Activated CD8-positive, alpha-beta T cell treated with anti-CD3 and anti-CD28 coated beads, Interleukin-2, amount 10 ng/mL, durations not matched to agents 7 days and 5 days (primary cell): ENCODE data around the gene RAB12. TPM values are rescaled to one million over a fixed set of nuclear protein-coding genes. Genes with fewer than 3 reads are reported as not detected.

Experiments used
- ATAC-seq: fragments of 150-1000 bp; cut with Tn5 transposase; one replicate; pipeline ENCODE4 v1.10.0; 2021; ENCODE audit warnings: moderate library complexity
- CTCF ChIA-PET: fragments of 350-600 bp; sonication (Branson Sonifier 250); formaldehyde crosslinking; loops from one replicate; lab custom pipeline; 2021; ENCODE audit warnings: antibody characterized with exemption; lab: Charles Lee
- POLR2A ChIA-PET: fragments of 350-600 bp; sonication (Branson Sonifier 250); formaldehyde crosslinking; loops from one replicate; lab custom pipeline; 2021; ENCODE audit warnings: antibody characterized with exemption; lab: Charles Lee
- DNase-seq: peaks from one replicate; pipeline ENCODE4 v3.0.0-alpha.2; 2020
- H3K27ac Mint-ChIP-seq: one replicate; pipeline ENCODE4 v1.8.0; 2021; ENCODE audit warnings: mild to moderate bottlenecking, mixed read lengths
- H3K27me3 Mint-ChIP-seq: one replicate; pipeline ENCODE4 v1.8.0; 2021; ENCODE audit warnings: low read depth, mixed read lengths
- H3K36me3 Mint-ChIP-seq: one replicate; pipeline ENCODE4 v1.8.0; 2021; ENCODE audit warnings: low read depth, mixed read lengths
- H3K4me1 Mint-ChIP-seq: one replicate; pipeline ENCODE4 v1.8.0; 2021; ENCODE audit warnings: low read depth, mixed read lengths
- H3K4me3 Mint-ChIP-seq: one replicate; pipeline ENCODE4 v1.8.0; 2021; ENCODE audit warnings: mild to moderate bottlenecking, mixed read lengths
- H3K9me3 Mint-ChIP-seq: one replicate; pipeline ENCODE4 v1.8.0; 2022; ENCODE audit warnings: mixed read lengths; ENCODE audit not compliant: insufficient read depth
- total RNA-seq, 2 experiments: library from RNA; stranded (reverse); gene quantifications; one replicate each; pipeline ENCODE4 v1.2.3, GENCODE V29; 2021

RAB12 gene
- total RNA-seq, 2 experiments from 2014 or later: 14.5 to 15.2 TPM

- Mint-ChIP-seq H3K36me3 (no peaks in the 10 kb centered on the region), H3K4me1 (peaks cover 19% of the 10 kb centered on the region), H3K9me3 (no peaks in the 10 kb centered on the region), H3K27ac (no peak overlapping the region), H3K27me3 (peaks cover 5% of the 10 kb centered on the region), H3K4me3 (no peak overlapping the region)
- ATAC-seq: no peak
- ChIA-PET CTCF (no interaction called here), POLR2A (no interaction called here)
- no peak for DNase-seq
These were observed 7.2 kb upstream of the RAB12 start for GRCh38 chr18:8602040-8602439.

GRCh38 chr18:8602557-8602956 is 6.7 kb upstream of the RAB12 start:
- H3K27me3 Mint-ChIP-seq: peaks cover 4% of the 10 kb centered on the region
- ATAC-seq (no peak), DNase-seq (no peak)
- ChIA-PET CTCF (no interaction called here), POLR2A (no interaction called here)
- no peaks in the 10 kb centered on the region for H3K9me3 Mint-ChIP-seq
- H3K4me3 Mint-ChIP-seq: no peak overlapping the region
- no peak overlapping the region for H3K27ac Mint-ChIP-seq
- H3K36me3 Mint-ChIP-seq: no peaks in the 10 kb centered on the region
- peaks cover 19% of the 10 kb centered on the region for H3K4me1 Mint-ChIP-seq

DNA sequence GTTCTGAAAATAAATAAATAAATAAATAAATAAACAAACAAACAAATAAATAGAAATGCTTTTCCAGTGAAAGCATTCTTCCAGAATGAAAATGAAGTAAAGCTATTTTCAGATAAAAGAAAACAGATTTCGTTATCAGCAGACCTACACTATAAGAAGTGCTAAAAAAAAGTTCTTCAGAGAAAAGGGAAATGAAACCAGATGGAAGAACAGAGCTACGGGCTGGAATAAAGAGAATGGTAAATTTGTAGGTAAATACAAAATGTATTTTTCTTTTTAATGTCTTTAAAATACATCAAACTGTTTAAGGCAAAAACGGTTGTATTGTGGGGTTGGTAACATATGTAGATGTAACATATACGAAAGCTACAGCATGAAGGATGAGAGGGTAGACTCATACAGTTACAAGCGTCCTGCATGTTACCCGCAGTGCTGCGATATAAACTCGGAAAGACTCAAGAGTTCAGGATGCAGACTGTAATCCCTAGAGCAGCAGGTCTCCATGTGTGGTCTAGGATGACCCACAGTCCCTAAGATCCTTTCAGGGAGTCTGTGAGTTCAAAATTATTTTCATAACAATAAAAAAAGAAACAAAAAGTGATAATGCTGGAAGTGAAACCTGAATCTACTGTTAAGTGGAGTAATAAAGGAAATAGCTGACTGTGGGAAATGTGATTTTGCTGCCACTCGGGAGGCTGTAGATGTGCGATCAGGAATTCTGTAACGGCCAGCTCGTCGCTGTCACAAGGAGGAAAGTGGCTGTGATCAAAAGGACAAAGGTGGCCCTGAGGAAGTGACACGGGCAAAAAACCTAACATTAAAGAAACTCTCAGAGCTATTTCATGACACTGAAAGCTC is 5.3 kb upstream of the RAB12 start:
- ChIA-PET POLR2A (no interaction called here), CTCF (interaction anchor here (0.8 to 1.5 kb wide), 3 partner anchors 10 to 92 kb away, joined by 3 read pairs; no protein-coding TSS in a partner anchor)
- H3K4me3 Mint-ChIP-seq: peak overlapping the region; percentile 41
- H3K27ac Mint-ChIP-seq: peak overlapping the region; percentile 22
- ATAC-seq (no peak), DNase-seq (no peak)
- no peaks in the 10 kb centered on the region for H3K9me3 Mint-ChIP-seq
- peaks cover 28% of the 10 kb centered on the region for H3K4me1 Mint-ChIP-seq
- H3K36me3 Mint-ChIP-seq: no peaks in the 10 kb centered on the region
- peaks cover 6% of the 10 kb centered on the region for H3K27me3 Mint-ChIP-seq

- no peak overlapping the region for H3K4me3 Mint-ChIP-seq
- POLR2A ChIA-PET: no interaction called here
- H3K27me3 Mint-ChIP-seq: peaks cover 6% of the 10 kb centered on the region
- no peak overlapping the region for H3K27ac Mint-ChIP-seq
- H3K4me1 Mint-ChIP-seq: peaks cover 36% of the 10 kb centered on the region
- ATAC-seq: no peak
- no peaks in the 10 kb centered on the region for H3K9me3 Mint-ChIP-seq
- CTCF ChIA-PET: interaction anchor here (0.8 kb wide), 1 partner anchor 37 kb away, joined by 3 read pairs; no protein-coding TSS in a partner anchor
- no peak for DNase-seq
- H3K36me3 Mint-ChIP-seq: peaks cover 5% of the 10 kb centered on the region
These were observed 3.3 kb upstream of the RAB12 start for GRCh38 chr18:8605974-8606373.

DNA sequence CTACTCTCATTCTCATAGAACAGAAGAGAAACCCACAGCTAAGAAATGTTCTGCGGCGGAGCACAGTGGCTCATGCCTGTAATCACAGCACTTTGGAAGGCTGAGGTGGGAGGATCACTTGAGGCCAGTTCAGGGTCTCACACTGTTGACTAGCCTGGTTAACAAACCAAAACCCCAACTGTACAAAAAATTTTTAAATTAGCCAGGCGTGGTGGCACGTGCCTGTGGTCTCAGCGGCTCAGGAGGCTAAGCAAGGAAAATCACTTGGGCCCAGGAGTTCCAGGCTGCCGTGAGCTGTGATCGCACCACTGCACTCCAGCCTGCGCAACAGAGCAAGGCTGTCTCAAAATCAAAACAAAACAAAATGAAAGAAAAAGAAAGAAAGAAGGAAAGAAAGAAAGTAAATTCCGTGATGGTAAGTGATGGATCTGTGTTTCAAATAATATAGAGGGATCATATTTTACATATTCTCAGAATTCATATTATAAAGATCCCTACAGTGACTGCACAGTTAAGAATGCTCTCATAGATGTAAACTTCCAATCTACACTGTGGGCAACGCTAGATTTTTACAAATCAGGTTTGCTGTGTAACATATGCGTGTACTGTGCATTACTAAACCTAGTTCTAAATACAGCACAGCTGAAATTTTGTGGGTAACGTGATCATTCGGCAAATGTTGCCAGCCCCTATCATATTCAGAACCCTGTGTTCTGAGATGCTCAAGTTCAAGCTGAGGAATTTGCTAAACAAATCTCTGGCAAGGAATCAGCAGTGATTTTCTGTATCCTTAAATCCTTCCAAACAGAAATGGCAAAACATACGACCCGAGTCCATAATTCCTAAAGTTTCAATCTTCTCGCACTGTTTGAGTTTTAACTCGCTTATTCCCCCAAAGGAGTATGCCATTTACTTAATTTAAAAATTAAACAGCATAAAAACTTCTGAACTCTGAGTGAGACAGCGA is 1.2 kb upstream of the RAB12 start:
- peak overlapping the region; percentile 78 for H3K27ac Mint-ChIP-seq
- no peaks in the 10 kb centered on the region for H3K9me3 Mint-ChIP-seq
- no peak for DNase-seq
- H3K4me1 Mint-ChIP-seq: peaks cover 42% of the 10 kb centered on the region
- H3K27me3 Mint-ChIP-seq: peaks cover 6% of the 10 kb centered on the region
- peaks cover 12% of the 10 kb centered on the region for H3K36me3 Mint-ChIP-seq
- CTCF ChIA-PET: interaction anchor here (0.9 to 1.5 kb wide), 3 partner anchors 9 to 24 kb away, joined by 3 to 8 read pairs (median 3); no protein-coding TSS in a partner anchor
- H3K4me3 Mint-ChIP-seq: peak overlapping the region; percentile 81
- POLR2A ChIA-PET: interaction anchor here (0.9 to 1.2 kb wide), 3 partner anchors 8 to 81 kb away, joined by 3 to 5 read pairs (median 3); no protein-coding TSS in a partner anchor
- no peak for ATAC-seq

GRCh38 chr18:8609659-8610458 is 622 bp downstream of the RAB12 start:
- H3K9me3 Mint-ChIP-seq: no peaks in the 10 kb centered on the region
- H3K36me3 Mint-ChIP-seq: peaks cover 15% of the 10 kb centered on the region
- CTCF ChIA-PET: no interaction called here
- peaks cover 44% of the 10 kb centered on the region for H3K4me1 Mint-ChIP-seq
- peak overlapping the region; percentile 80 for H3K4me3 Mint-ChIP-seq
- POLR2A ChIA-PET: interaction anchor here (1.0 kb wide), 1 partner anchor 14 kb away, joined by 3 read pairs; no protein-coding TSS in a partner anchor
- peak; percentile 28 for ATAC-seq
- DNase-seq: no peak
- H3K27me3 Mint-ChIP-seq: peaks cover 6% of the 10 kb centered on the region
- peak overlapping the region; percentile 82 for H3K27ac Mint-ChIP-seq

- peak; percentile 19 for ATAC-seq
- peaks cover 46% of the 10 kb centered on the region for H3K4me1 Mint-ChIP-seq
- peak overlapping the region; percentile 82 for H3K27ac Mint-ChIP-seq
- DNase-seq: peak; percentile 38
- ChIA-PET CTCF (no interaction called here), POLR2A (interaction anchor here (1.0 kb wide), 1 partner anchor 13 kb away, joined by 3 read pairs; no protein-coding TSS in a partner anchor)
- H3K36me3 Mint-ChIP-seq: peaks cover 19% of the 10 kb centered on the region
- H3K27me3 Mint-ChIP-seq: peaks cover 6% of the 10 kb centered on the region
- H3K4me3 Mint-ChIP-seq: peak overlapping the region; percentile 80
- H3K9me3 Mint-ChIP-seq: no peaks in the 10 kb centered on the region
These were observed 1.2 kb downstream of the RAB12 start for GRCh38 chr18:8610459-8610851.

GRCh38 chr18:8611916-8612576 is 2.8 kb downstream of the RAB12 start:
- H3K36me3 Mint-ChIP-seq: peaks cover 30% of the 10 kb centered on the region
- H3K27me3 Mint-ChIP-seq: peaks cover 6% of the 10 kb centered on the region
- no peak overlapping the region for H3K4me3 Mint-ChIP-seq
- ChIA-PET POLR2A (interaction anchor here (0.6 kb wide), 1 partner anchor 528 kb away, joined by 3 read pairs; no protein-coding TSS in a partner anchor), CTCF (no interaction called here)
- ATAC-seq (no peak), DNase-seq (no peak)
- H3K9me3 Mint-ChIP-seq: no peaks in the 10 kb centered on the region
- H3K27ac Mint-ChIP-seq: no peak overlapping the region
- peaks cover 47% of the 10 kb centered on the region for H3K4me1 Mint-ChIP-seq

DNA sequence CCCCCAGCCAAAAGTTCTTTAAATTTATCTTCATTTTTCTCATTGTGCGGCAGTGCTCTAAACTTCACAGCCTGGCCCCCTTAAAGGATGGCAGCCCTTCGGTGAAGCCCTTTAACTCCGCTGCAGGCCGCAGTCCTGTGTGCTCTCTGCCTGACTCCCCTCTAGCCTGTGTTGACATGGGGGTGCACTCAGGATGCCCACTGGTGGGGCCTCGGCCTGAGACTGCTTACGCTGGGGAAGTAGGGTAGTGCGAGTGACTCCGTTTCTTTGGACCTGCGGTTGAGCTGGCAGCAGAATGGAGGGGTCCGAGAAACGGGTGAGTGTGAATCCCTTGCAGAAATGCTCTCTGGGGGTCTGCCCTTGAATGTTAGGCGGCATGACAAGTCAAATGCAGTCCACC is 5.6 kb downstream of the RAB12 start:
- ATAC-seq (no peak), DNase-seq (no peak)
- H3K9me3 Mint-ChIP-seq: no peaks in the 10 kb centered on the region
- CTCF ChIA-PET: no interaction called here
- peaks cover 47% of the 10 kb centered on the region for H3K36me3 Mint-ChIP-seq
- peaks cover 48% of the 10 kb centered on the region for H3K4me1 Mint-ChIP-seq
- POLR2A ChIA-PET: no interaction called here
- no peak overlapping the region for H3K4me3 Mint-ChIP-seq
- H3K27ac Mint-ChIP-seq: no peak overlapping the region
- H3K27me3 Mint-ChIP-seq: no peaks in the 10 kb centered on the region

DNA sequence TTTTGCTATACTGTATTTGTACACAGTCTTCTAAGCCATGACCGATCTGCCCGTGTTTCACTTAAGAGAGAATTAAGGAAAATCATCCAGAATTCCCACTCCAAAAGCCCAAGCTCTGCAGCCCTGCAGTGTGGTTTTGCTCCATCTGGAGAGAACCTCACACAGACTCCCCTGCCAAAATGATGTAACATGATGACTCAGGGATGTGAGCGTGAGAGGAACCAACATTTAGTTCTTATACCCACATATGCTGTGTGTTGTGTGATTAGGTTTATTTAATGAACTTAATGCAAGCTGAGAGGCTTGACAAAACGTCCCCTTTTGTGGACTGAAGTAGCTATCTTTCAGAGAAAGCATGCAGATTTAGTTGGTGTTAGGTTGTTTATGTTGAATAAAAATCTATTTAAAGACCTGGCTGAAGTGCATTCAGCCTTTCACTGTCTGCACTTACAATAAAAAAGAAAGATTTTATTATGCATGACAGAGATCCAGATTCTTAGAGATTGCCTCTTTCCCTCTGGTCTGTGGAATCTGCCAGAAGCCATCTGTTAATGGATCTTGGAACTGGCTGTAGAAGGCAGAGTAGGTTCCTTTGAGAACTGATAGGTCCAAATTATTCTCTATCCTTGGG is 6.3 kb downstream of the RAB12 start:
- H3K27ac Mint-ChIP-seq: no peak overlapping the region
- H3K9me3 Mint-ChIP-seq: no peaks in the 10 kb centered on the region
- H3K27me3 Mint-ChIP-seq: no peaks in the 10 kb centered on the region
- ChIA-PET POLR2A (no interaction called here), CTCF (no interaction called here)
- no peak for DNase-seq
- peaks cover 45% of the 10 kb centered on the region for H3K36me3 Mint-ChIP-seq
- H3K4me1 Mint-ChIP-seq: peaks cover 47% of the 10 kb centered on the region
- no peak for ATAC-seq
- no peak overlapping the region for H3K4me3 Mint-ChIP-seq
